HG03442 (cell line): ENCODE data around the gene CCR1.

ENCODE experiments used
- ATAC-seq: cut with Tn5 transposase; IDR thresholded peaks from one replicate; pipeline ENCODE4 v1.9.1; 2021; ENCODE audit warnings: mild to moderate bottlenecking, moderate library complexity; ENCODE audit not compliant: unreplicated experiment

The CCR1 gene

DNA sequence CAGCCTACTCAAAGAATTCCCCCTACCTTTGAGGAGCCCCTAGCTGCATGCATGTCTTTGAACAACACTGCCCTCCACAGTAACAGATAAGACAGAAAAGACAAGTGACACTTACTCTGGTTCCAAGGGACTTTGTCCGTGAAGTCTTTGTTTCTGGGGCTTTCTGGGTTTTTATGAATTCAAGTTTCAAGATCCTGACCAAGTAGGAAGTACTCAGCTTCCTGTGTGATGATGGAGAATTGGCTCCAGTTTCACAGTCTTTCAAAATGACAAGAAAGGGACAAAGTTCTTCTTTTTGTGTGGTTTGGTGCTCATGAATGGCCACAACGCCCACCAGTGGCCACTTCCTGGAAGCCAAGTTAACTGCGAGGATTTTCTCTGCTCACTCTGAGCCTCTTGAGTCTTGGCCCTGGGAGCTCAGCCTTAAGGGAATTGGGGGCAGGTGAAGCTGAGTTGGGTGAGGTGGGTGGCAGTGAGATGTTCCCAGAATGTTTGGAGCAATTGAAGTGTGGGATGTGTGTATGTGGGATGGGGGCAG, at the start of gene CCR1:
Gene CCR1 (minus strand): TSS at position 147 of the 538 bp plus-strand sequence. CDS start 4,000 bp downstream, outside the sequence.
- no peak for ATAC-seq

DNA sequence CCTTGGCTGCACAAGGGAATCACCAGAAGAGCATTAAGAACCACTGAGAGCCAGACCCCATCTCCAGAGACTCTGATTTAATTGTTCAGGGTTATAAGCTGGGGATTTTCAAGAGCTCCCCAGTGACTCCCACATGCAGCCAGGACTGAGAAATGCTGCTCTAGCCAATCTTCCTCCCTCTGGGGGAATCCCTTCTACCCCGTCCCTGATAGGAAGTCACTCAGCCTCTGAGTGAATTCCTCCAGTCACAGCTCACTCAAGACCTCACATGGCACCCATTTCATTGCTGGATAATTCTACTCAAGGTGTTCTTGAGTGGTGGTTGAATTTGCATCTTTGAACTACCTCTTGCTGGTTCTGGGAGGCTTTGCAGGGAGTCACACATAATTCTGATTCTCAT, 44.9 kb upstream of the CCR1 start:
- no peak for ATAC-seq

DNA sequence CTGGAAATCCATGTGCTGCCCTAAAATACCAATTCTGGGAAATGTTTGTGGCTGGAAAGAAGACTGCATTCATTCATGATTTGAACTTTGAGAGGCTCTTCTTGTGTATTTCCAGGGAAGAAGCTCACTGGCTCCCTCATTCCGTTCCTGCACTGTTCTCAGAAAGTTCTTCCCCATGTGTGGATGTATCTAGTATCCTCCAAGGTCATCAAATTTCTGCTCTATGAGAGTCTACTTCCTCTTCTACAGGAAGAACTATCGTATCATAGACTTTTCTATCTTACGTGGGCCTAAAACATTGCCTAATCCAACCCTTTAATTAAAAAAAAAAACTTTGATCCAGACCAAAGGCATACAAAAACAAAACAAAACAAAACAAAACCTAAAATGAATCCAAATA, 37.0 kb upstream of the CCR1 start:
- ATAC-seq: no peak

DNA sequence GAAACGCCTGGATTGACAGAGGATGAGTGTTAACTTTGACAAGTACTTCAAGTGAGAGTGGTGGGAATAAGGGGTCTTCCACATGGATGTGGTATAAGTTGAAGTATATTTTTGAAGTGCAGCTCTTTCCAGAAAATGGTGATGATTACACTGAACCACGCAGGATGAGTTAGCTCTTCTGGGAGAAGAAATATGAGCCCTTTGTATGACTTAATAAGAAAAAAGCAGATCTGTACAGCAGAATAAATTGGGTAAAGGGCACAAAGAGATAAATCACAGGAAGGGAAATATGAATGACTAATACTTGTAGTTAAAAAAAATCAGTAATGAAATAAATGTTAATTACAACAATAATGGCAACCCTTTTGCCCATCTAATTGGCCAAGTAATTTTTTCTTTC, 35.4 kb upstream of the CCR1 start:
- no peak for ATAC-seq

DNA sequence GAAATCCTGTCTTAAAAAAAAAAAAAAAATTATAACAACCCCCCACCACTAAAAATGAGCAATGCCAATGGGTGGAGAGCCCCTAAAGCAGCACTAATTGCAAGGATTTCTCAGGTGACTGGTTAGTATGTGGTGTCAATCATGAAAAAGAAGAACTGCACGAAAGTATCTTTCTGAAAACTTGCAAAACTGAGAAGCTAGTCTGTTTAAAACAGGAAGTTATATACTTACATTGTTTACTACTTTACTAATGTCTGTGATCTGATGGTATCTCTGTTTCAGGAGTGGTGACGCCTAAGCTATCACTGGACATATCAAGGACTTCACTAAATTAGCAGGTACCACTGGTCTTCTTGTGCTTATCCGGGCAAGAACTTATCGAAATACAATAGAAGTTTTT, 34.0 kb upstream of the CCR1 start, which contains the start of gene CCR3:
Gene CCR3 (plus strand): TSS at position 341 of the 400 bp plus-strand sequence. CDS start 22,699 bp downstream, outside the sequence.
- no peak for ATAC-seq

DNA sequence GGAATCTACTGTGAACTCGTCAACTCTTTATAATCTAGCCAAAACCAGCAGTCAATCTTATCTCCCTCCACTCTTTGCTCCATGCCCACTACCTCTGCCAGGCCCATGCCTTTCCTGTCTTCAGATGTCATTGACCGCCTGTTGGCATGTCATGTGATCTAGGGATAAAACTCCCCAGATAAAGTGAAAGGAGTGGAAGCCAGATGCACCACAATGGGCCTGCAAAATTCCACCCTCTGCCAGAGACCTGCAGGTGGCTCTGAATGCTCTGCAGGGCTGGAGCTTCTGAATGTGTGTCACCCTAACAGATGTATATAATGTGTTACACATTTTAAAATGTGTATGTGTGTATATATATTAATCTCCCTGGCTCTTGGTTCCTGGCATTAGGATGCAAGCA, 31.8 kb upstream of the CCR1 start:
- ATAC-seq: no peak

DNA sequence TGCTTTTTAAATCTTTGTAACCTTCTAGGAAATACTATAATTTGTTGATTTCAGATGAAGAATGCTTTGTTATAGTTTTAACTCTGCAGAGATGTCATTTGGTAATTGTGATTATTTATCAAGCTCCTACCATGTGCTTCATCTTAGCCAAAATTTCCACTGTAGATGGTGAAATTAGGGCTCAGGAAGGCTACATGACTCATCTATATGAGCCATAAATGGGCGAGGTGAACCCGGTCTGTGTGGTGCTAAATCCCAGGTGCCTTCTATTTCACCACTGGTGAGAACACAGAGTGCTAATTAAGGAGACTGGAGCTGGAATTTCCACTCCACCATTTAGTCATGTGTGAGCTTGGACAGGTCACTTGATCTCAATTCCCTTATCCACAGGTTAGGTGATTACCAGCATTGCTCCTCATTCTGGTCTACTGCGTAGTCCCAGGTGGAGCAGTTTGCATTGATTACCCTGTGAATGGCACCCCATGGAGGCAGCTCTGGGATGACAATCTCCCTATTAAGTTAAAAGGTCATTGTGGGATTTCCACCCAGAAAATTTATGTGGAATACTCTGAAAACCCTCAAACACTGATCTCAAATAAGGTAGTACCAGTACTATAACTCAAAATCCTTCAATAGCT, 31.3 kb upstream of the CCR1 start:
- ATAC-seq: no peak

DNA sequence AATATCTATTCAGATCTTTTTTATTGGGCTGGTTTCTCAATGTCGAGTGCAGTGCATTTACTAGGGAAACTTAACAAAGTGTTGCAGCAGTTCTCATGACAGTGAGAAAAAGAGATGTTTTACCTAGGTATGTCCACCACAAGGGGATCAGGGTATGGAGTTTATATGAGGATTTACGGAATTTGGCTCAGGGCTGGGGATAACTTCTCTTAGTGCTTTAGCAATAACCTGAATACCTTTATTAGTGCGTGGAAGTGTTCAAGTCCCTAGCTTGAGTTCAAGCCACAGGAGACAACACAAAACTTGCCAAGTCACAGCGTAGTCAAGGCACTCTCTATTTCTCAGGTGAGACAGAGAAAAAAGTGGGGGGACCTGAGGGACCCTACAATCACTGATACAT, 30.3 kb upstream of the CCR1 start:
- no peak for ATAC-seq

DNA sequence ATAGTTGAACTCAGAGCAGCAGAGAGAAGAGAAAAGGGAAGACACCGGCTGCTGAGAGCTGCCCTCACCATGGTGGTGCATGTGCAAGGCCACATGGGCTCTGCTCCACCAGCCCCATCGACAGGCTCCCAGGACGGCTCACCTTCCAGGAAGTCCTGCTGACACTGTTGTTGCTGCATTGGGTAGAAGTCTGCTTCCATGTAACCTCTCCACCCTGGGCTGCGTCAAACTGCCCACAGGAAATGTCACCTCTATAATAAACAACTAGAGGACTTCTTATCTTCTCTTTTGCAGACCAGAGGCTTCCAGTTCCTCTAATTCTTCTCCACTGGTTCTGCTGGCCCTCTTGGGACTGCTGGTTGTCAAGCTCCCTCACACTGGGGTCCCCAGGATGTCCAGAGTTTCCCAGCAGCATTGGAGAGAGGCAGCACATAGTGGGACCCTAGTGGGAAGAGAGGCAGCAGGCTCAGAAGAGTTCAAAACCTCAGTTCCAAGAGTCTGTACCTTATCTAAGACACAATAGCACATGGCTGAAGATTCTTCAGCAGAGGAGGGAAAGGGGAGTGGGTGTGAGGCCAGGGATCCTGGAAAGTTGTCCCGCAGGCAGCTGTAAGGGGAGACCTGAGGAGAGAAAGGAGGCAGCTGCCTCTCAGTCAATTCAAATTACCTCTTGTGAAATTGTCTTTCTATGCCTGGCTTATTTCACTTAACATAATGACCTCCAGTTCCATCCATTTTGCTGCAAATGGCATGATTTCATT, 28.4 kb upstream of the CCR1 start:
- no peak for ATAC-seq

DNA sequence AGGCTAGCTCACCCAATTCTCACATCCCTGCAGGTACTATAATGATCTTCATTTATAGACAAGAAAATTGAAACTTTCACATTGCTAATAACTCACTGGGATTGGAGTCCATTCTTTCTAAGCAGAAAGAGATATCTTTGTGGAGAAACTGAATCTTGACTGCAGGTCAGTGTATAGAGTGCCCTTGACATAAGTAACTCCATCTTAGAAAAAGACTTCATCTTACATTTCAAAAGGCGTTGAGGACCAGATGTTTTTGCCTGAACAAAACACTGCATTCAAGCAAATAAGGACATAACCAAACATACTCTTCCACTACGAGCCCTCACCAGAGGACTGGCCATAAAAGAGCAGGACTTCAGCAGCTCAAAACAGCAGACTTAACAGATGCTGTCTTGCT, 27.3 kb upstream of the CCR1 start:
- ATAC-seq: no peak

DNA sequence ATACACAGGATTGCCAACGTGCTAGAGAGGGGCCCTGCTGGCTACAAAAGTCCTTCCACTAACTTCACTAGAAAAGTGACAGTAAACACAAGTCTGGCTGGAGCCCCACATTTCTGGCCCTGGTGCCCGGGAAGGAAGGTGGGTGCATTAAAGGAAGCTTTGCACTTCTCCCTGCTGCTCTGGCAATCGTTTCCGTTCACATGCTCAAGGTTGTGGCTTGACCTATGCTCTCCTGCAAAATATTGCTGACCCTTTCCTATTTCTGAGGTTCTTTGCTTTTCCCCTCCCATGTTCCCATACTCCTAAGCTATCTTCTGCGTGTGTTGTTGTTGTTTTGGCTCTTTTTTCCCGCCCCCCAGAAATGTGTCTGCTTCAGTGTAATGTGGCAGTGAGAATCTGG, 25.1 kb upstream of the CCR1 start:
- ATAC-seq: no peak

DNA sequence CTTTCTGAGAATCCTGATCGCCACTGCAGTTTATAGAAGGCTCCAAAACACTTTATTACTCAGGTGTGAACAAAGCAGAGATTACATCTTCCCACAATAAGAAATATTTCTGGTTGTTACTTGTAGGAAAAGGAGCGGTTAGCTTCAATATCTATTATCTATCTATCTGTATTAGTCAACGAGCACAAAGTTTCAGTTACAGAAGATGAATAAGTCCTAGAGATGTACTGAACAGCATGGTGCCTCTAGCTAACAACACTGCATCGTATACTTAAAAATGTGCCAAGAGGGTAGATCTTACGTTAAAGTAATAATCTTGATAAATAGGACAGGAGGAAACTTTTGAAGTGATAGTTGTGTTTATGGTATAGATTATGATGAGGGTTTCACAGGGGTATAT, 23.2 kb upstream of the CCR1 start:
- ATAC-seq: no peak

DNA sequence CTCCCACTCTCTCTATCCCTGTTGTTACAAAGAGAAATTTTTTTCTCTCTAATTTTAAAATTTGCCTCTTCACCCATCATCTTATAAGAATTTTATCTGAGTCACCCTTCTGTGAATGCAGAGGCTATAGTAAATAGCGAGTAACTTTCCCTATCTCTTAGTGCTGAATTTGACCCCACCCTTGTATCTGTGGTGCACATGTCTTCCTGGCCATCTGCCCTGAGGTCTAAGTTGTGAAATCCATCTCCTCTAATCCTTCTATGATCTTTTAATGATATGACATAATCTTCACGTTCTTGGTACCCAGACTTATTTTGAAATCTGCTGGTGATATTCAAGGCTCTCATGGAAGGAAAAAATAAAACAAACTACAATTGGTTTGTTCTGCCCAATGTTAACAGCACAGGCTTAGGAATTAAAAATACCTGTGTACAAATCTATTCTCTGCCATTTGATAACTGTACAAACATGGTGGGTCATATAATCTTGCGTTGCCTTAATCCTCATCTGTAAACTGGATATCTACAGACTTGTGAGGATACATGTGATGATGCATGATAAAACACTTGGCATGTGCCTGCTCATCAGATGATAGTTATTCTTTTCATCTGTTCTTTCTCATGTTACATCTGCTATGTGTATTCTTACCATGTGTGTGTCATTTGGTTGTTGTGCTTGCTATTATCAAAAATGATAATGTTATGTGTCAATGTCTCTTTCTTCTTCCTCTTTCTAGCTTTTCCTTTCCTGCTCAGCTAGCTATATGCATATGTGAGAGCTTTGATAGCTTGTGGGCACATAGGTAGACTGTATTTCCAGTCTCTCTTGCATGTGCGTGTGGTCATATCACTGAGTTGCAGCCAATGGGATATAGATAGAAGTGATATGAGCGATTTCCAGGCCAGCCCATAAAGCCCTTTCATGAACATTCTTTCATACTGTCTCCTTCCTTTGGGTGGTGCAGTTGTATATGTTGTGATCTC, 20.4 kb upstream of the CCR1 start:
- no peak for ATAC-seq

DNA sequence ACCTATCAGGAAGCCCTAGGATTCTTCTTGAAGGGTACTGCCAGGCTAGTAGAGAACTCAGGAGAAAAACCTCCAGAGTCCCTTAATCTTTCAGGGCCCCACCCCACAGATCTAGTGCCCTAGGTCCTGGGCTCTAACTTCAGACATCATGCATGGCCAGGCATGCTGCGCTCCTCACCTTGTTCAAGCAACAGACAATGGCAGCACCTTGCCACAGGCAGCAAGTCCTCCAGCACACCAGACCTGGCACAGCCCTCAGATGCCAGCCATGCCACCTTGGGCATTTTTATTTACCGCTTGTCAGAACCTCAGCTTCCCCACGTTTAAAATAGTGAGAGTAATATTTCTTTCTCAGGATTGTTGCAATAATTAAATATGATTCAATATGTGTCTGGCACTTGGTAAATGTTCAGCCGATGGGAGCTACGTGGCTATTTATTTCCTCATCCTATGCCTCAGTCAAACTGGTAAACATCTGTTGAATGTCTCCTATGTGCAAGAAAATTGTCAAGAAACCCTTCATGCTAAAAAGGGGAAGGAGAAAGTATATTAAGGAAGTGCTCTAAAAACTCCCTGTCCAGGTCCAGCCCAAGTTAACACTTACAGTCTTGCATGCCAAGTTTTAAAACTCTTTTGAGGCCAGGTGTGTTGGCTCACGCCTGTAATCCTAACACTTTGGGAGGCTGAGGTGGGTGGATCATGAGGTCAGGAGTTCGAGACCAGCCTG, 14.5 kb upstream of the CCR1 start:
- no peak for ATAC-seq

DNA sequence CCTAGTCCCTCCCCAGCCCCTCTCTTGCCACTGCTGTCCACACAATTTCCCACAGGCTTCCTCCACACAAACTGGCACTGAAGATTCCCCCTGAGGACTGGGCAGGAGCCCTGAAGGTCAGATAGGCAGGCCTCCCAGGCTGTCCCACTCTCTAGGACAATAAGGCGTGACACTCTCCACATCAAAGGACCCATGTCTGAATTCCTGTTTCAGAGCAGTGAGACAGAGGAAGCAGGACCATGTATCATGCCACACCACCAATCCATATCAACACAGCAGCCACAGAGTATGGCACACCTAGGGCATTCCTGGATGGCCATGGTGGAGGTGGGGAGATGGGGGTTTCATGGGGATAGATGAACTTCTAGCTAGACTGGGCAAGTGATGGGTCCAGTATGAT, 13.8 kb upstream of the CCR1 start:
- ATAC-seq: no peak

DNA sequence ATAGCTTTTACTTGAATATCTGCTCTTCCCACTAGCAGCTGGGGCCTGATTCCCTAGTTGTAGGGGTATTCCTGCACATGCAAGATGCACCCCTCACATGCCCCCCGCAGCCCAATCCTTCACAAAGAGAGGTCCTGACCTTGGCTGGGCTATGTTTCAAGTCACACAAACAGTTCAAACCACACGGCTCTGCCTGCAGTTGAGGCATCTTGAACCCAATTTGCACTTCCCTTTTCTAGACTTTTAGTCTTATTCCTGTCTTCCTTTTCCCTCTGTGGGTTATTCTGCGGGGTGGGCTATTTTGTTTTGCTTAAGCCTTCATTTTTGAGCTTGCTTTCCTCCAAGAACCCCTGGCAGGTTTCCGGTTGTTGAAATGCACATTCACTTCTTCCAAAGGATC, 13.3 kb upstream of the CCR1 start:
- no peak for ATAC-seq

DNA sequence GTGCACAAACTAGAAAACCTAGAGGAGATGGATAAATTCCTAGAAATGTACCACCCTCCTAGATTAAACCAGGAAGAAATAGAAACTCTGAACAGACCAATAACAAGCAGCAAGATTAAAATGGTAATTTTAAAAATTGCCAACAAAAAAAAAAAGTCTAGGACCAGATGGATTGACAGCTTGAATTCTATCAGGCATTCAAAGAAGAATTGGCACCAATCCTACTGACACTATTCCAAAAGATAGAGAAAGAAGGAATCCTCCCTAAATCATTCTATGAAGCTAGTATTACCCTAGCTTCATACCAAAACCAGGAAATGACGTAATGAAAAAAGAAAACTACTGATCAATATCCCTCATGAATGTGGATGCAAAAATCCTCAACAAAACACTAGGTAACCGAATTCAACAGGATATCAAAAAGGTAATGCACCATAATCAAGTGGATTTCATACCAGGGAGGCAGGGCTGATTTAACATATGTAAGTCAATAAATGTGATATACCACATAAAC, 10.1 kb upstream of the CCR1 start:
- ATAC-seq: no peak

DNA sequence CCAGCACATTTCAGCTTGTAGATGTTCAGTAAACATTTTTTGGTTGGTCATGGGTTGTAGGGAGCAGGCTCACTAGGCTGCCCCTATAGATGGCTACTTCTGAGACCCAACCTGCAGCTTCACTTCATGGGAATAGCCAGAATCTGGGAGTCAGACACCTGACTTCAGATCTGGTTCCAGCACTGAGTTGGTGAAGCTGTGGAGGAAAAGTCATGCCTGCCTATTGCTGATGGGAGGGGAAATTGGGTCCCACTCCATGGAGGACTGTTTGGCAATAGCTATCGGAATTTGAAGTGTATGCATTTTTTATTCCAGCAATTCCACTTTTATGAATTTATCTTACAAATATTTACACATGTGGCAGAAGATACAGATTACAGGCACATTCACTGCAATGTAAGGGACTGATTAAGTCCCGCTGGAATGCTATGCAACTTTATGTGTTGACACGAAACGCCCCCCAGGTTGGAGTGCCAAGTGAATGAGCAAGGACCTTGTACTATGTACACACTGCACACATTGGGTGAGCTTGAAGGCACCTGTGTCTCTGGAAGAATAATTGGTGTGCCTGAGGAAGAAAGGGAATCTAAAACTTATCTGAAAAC, 7.8 kb upstream of the CCR1 start:
- ATAC-seq: no peak

DNA sequence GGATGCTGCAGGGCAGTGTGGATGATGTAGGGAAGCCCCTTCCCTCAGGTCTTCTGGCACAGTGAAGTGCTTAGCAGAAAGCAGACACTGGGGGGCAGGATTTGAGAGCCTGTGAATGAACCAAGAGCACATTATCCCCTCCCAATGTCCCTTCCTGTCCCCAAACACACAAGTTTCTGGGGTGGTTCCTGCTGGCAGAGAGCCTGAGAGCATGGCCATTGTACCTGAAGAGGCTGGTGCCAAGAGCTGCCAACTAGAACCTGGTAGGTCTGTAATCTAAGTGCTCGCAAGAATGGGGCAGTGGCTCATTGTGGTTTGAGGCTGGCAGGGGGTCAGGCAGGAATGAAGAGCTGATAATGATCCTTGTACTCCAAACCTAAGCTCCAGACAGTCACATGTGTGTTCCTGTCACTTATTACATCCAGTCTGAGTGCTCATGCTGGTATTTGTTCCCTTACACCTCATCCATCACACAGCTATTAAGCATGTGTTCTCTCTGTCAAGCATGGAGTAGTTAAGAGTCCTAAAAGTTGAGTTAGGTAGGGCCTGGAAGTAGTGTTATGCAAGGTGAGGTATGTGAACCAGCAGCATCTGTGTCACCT, 6.7 kb upstream of the CCR1 start:
- ATAC-seq: no peak
